ENCODE results near the gene SCYL1.

The SCYL1 gene

DNA sequence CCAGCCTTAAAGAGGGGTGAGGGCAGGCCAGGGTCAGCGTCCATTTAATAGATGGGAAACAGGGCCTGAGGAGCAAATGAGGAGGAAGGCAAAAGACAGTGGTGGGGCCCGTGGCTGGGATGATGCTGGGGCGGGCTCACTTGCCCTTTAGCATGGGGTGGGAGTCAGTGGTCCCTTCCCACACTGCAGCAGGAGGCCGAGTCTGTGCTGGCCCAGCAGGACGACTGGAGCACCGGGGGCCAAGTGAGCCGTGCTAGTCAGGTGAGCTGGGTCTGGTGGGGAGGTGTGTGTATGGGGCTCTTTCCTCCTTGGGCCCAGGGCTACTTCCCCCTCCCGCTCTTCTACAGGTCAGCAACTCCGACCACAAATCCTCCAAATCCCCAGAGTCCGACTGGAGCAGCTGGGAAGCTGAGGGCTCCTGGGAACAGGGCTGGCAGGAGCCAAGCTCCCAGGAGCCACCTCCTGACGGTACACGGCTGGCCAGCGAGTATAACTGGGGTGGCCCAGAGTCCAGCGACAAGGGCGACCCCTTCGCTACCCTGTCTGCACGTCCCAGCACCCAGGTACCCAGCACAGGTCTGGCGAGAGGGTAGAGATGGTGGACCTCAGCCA, 12.8 kb downstream of the SCYL1 start:
- Histone ChIP-seq H3K9ac (ENCODE audit: low read length) (no peak overlapping the region), H3K79me2 (ENCODE audit: insufficient read depth, low read length) (no peaks in the 10 kb centered on the region), H2AFZ (ENCODE audit: low read length) (no peak overlapping the region), H3K9me3 (ENCODE audit: low read length) (no peaks in the 10 kb centered on the region), H3F3A (ENCODE audit: insufficient read depth, low read length) (no peaks in the 10 kb centered on the region), H3K36me3 (ENCODE audit: insufficient read depth, low read length) (peaks cover 18% of the 10 kb centered on the region), H3K27ac (ENCODE audit: low read depth, low read length, poor library complexity, severe bottlenecking) (no peak overlapping the region), H4K20me1 (ENCODE audit: insufficient read depth, low read length) (no peaks in the 10 kb centered on the region), H3K27me3 (ENCODE audit: insufficient read depth, low read length) (no peaks in the 10 kb centered on the region), H3K9me2 (ENCODE audit: low read depth, low read length) (no peaks in the 10 kb centered on the region), H3K4me1 (ENCODE audit: insufficient read depth, low read length, severe bottlenecking) (peaks cover 14% of the 10 kb centered on the region), H3K4me3 (ENCODE audit: low read depth, low read length, poor library complexity, severe bottlenecking) (no peak overlapping the region), H3K4me2 (ENCODE audit: low read length) (no peak overlapping the region)
- TF ChIP-seq EZH2 (IDR thresholded peaks at IDR 0.05; ENCODE audit: borderline replicate concordance, low read length) = no peak
- TF ChIP-seq, protein P1, sequence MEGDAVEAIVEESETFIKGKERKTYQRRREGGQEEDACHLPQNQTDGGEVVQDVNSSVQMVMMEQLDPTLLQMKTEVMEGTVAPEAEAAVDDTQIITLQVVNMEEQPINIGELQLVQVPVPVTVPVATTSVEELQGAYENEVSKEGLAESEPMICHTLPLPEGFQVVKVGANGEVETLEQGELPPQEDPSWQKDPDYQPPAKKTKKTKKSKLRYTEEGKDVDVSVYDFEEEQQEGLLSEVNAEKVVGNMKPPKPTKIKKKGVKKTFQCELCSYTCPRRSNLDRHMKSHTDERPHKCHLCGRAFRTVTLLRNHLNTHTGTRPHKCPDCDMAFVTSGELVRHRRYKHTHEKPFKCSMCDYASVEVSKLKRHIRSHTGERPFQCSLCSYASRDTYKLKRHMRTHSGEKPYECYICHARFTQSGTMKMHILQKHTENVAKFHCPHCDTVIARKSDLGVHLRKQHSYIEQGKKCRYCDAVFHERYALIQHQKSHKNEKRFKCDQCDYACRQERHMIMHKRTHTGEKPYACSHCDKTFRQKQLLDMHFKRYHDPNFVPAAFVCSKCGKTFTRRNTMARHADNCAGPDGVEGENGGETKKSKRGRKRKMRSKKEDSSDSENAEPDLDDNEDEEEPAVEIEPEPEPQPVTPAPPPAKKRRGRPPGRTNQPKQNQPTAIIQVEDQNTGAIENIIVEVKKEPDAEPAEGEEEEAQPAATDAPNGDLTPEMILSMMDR (IDR thresholded peaks at IDR 0.05; ENCODE audit: low read length) = no peak

GRCh38 chr11:65538232-65538914, 13.5 kb downstream of the SCYL1 start:
- Histone ChIP-seq H3F3A (ENCODE audit: insufficient read depth, low read length) (no peaks in the 10 kb centered on the region), H3K9me3 (ENCODE audit: low read length) (no peaks in the 10 kb centered on the region), H2AFZ (ENCODE audit: low read length) (no peak overlapping the region), H3K27ac (ENCODE audit: low read depth, low read length, poor library complexity, severe bottlenecking) (no peak overlapping the region), H3K36me3 (ENCODE audit: insufficient read depth, low read length) (peaks cover 11% of the 10 kb centered on the region; the same call in 1 of the 2 replicates), H3K27me3 (ENCODE audit: insufficient read depth, low read length) (no peaks in the 10 kb centered on the region), H4K20me1 (ENCODE audit: insufficient read depth, low read length) (no peaks in the 10 kb centered on the region), H3K4me2 (ENCODE audit: low read length) (no peak overlapping the region), H3K9me2 (ENCODE audit: low read depth, low read length) (no peaks in the 10 kb centered on the region), H3K9ac (ENCODE audit: low read length) (no peak overlapping the region), H3K79me2 (ENCODE audit: insufficient read depth, low read length) (no peaks in the 10 kb centered on the region), H3K4me1 (ENCODE audit: insufficient read depth, low read length, severe bottlenecking) (peaks cover 14% of the 10 kb centered on the region), H3K4me3 (ENCODE audit: low read depth, low read length, poor library complexity, severe bottlenecking) (no peak overlapping the region)
- TF ChIP-seq EZH2 (IDR thresholded peaks at IDR 0.05; ENCODE audit: borderline replicate concordance, low read length) = no peak
- TF ChIP-seq, protein P1 (IDR thresholded peaks at IDR 0.05; ENCODE audit: low read length) = no peak

GRCh38 chr11:65538915-65539743, 14.2 kb downstream of the SCYL1 start:
- Histone ChIP-seq H3K9me2 (ENCODE audit: low read depth, low read length) (no peaks in the 10 kb centered on the region), H3K79me2 (ENCODE audit: insufficient read depth, low read length) (no peaks in the 10 kb centered on the region), H3K4me2 (ENCODE audit: low read length) (peak overlapping the region; percentile 69), H3F3A (ENCODE audit: insufficient read depth, low read length) (no peaks in the 10 kb centered on the region), H3K27me3 (ENCODE audit: insufficient read depth, low read length) (no peaks in the 10 kb centered on the region), H3K4me3 (ENCODE audit: low read depth, low read length, poor library complexity, severe bottlenecking) (peak overlapping the region; percentile 66), H3K4me1 (ENCODE audit: insufficient read depth, low read length, severe bottlenecking) (peaks cover 14% of the 10 kb centered on the region), H3K36me3 (ENCODE audit: insufficient read depth, low read length) (peaks cover 9% of the 10 kb centered on the region; the same call in 1 of the 2 replicates), H3K27ac (ENCODE audit: low read depth, low read length, poor library complexity, severe bottlenecking) (peak overlapping the region; percentile 39), H4K20me1 (ENCODE audit: insufficient read depth, low read length) (no peaks in the 10 kb centered on the region), H2AFZ (ENCODE audit: low read length) (no peak overlapping the region), H3K9ac (ENCODE audit: low read length) (peak overlapping the region; percentile 52; the same call in 1 of the 2 replicates), H3K9me3 (ENCODE audit: low read length) (no peaks in the 10 kb centered on the region)
- no peak for TF ChIP-seq EZH2 (IDR thresholded peaks at IDR 0.05; ENCODE audit: borderline replicate concordance, low read length)
- TF ChIP-seq, protein P1 (IDR thresholded peaks at IDR 0.05; ENCODE audit: low read length) = no peak
